ENCODE data around the gene ETHE1. TPM values are rescaled to one million over a fixed set of nuclear protein-coding genes. Genes with fewer than 3 reads are reported as not detected.

The ETHE1 gene, protein sequence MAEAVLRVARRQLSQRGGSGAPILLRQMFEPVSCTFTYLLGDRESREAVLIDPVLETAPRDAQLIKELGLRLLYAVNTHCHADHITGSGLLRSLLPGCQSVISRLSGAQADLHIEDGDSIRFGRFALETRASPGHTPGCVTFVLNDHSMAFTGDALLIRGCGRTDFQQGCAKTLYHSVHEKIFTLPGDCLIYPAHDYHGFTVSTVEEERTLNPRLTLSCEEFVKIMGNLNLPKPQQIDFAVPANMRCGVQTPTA
- 14.7 TPM for total RNA-seq
- long read RNA-seq, transcript ETHE1-201 (7 exons, 963 nt) = major isoform, 12 of 13 reads
- long read RNA-seq, partial matches to known transcripts = 0 of 13 reads
- long read RNA-seq, other reads (novel, unspliced or antisense) = 1 of 13 reads

DNA sequence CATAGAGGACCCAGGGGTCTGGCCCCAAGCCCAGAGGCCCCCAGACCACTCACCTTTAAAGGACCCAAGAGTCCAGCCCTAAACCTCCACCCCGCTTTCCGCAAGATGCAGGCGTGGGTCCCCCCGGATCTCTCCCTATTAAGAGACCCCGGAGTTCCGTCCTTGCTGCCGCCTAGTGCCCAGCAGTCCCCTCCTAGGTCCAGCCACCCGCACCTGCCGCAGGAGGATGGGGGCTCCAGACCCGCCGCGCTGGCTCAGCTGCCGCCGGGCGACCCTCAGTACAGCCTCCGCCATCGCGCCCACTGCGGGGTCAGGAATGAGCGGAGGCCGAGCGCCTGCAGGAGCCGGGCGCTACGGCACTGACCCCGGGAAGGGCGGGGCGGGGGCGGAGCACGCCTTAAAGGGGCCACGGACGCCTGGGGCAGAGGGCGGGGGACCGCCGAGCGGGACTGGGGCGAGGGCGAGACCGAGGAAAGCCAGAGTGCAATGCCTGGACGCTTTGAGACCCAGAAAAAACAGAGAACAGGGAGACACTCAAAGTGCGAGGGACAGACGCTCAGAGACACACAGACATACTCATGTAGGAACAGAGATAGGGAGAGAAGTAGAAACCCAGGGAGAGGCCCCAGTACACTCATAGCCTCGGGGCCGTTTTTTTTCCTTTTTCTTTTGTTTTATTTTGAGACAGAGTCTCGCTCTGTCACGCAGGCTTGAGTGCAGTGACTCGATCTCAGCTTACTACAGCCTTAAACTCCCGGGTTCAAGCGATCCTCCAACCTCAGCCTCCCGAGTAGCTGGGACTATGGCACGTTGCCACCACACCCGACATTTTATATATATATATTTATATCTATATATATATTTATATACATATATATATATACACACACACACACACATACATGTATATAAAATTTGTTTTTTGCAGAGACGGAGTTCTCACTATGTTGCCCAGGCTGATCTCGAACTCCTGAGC, at the start of gene ETHE1:
TSS of gene ETHE1 (minus strand) at position 318 of the 976 bp plus-strand sequence. CDS start at position 294, 24 bp downstream.
- DNase-seq (peak; percentile 92), ATAC-seq (ENCODE audit: poor library complexity) (peak; percentile 96)
- intact Hi-C loops (cut with DNase I) = no loop called here

DNA sequence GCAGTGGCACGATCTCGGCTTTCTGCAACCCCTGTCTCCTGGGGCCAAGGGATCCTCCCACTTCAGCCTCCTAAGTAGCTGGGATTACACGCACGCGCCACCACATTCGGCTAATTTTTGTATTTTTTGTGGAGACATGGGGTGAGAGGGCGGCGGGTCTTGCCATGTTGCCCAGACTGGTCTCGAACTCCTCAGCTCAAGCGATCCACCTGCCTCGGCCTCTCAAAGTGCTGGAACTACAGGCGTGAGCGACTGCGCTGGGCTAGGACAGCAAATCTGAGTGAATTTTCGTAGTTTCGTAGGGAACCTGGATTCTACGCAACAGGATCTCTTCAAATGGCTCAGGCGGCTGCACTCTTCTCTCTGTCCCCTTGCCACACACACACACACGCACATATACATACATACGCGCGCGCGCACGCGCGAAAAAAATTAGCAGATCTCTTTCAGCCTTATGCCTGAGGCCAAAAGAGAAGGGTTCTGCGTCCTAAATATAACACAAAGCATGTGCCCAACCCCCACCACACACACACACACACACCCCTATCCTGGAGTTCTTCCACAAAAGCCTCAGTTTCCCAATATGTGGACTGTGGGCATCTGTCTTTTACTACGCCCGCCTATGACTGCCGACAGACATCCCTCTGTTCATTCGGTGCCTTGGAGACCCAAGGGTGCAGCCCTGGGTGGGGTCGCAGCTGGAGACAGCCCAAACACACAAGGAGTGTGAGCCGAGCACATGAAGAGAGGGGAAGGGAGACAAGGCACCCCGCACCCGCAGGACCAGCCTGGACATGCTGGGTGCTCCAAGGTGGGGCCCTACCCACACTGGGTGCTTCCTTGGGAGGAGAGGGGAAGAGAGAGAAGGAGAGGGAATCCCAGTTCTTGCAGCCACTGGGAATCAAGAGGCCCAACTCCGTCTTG, 49.2 kb upstream of the ETHE1 start:
- ATAC-seq (ENCODE audit: poor library complexity) (peak; percentile 1), DNase-seq (peak; percentile 48)
- intact Hi-C loops (cut with DNase I) = no loop called here

DNA sequence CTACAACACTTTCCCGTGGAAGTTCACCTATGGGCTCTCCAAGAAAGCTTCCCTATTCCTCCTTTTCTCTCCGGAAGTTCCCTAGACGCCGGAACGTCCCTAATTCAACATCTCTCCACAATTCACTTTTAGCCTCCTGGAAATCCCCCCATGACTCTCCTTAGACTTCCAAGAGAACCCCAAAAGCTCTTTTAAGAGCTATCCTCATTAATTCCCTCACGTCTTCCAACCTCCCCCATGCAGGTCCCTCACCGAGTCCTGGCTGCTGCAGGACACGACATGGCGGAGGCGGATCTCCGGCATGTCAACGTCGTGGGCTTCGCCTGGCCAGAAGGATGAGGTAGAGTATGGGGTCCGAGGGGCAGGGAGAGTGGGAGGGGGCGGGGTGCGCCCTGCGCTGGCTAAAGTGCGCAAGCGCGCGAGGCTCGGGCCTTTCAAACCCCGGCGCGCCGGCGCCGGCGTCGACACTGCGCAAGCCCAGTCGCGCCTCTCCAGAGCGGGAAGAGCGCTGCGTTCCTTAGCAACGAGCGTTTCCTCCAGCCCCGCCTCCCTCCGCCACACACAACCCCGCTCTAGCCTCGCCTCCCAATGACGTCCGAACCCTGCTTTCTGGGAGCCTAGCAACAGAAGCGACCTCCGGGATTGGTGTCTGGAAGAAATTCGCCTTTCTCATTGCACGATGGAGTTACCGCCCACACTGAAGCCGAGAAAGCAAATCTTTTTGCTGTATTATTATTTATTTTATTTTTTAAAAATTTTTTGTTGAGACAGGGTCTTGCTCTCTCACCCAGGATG, 48.4 kb upstream of the ETHE1 start, which contains the start of the genes PINLYP and XRCC1:
TSS of gene PINLYP (plus strand) at position 646 of the 795 bp plus-strand sequence. CDS start 1,391 bp downstream, outside the sequence.
TSS of gene XRCC1 (minus strand) at position 372 of the 795 bp plus-strand sequence. CDS start at position 303, 69 bp downstream.
- DNase-seq (peak; percentile 98), ATAC-seq (ENCODE audit: poor library complexity) (peak; percentile 100)
- intact Hi-C loops (cut with DNase I) = no loop called here

DNA sequence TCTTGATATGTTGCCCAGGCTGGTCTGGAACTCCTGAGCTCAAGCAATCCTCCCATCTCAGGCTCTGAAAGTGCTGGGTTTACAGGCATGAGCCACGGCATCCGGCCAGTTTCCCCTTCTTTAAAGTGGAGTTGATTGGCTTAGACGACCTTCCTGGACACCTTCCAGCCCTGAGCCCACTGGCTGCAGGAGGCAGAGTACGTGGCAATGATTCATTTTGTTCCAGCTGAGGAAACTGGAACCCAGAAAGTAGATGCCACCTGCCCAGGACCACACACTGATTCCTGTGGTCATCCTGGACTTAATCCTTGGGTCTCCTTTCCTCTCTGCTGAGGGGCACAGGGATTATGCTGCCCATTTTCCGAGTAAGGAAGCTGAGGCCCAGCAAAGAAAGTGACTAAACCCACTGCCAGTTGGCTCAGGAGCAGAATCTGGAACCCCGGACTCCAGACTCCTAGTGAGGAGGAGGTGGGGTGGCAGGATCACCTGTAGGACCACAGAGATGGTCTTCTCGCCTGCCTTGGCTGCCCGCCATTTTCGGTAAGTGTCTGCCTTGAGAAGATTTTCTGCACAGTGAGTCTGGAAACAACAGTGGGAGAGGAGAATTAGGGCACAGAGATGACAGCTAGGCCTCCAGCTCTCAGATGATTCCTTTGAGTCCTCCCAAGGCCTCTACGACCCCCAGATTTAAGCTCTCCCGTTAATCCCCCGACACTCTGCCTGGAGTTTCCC, 47.6 kb upstream of the ETHE1 start:
- ATAC-seq (ENCODE audit: poor library complexity) (no peak), DNase-seq (no peak)
- intact Hi-C loops (cut with DNase I) = no loop called here

DNA sequence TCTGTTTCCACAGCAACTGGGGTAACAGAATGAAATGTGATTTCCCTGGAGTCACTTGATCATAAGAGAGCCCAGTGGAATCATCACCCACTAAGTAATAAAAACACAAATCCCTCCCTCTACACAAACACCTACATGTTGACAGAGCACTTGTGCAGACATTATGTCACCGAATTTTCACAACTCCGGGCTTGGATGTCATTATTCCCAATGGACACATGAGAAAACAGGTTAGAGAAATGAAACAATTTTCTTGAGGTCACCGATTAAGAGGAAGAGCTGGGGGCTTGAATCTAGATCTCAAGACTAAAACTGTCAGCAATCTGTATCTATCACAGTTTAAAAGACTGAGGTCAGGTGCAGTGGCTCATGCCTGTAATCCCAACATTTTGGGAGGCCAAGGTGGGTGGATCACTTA, 45.2 kb upstream of the ETHE1 start:
- ATAC-seq (ENCODE audit: poor library complexity) = no peak
- DNase-seq = no peak
- intact Hi-C loops (cut with DNase I) = no loop called here

DNA sequence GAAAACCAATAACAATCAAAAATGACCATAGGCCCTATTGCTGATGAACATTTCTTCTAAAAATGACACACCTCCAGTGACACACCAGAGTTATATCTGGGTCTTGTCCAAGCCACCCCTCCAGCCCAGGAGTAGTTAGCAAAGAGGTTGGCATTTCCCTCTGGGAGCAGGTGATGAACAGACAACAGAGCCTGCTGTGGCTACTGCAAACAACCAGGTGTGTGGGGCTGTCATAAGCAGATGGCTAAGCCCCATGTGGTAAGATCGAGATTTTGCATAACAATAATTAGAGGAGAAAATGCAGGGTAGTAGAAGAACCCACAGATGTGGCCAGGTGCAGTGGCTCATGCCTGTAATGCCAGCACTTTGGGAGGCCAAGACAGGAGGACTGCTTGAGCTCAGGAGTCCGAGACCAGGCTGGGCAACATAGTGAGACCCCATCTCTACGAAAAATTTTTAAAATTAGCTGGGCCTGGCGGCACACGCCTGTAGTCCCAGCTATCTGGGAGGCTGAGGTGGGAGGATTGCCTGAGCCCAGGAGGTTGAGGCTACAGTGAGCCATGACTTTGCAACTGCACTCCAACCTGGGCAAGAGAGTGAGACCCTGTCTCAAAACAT, 43.3 kb upstream of the ETHE1 start:
- intact Hi-C loops (cut with DNase I) = no loop called here
- no peak for DNase-seq
- no peak for ATAC-seq (ENCODE audit: poor library complexity)

DNA sequence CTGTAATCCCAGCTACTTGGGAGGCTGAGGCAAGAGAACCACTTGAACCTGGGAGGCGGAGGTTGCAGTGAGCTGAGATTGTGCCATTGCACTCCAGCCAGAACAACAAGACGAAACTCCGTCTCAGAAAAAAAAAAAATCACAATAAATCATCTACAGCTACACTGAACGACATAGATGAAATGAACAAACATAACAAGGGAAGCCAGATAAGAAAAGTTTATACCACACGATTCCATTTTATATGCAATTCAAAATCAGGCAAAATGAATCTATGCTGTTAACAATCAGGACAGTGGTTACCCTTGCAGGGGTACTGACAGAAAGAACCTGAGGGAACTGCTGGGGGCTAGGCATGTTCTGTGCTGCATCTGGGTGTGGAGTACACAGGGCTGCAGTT, 42.7 kb upstream of the ETHE1 start:
- ATAC-seq (ENCODE audit: poor library complexity) = no peak
- DNase-seq = no peak
- intact Hi-C loops (cut with DNase I) = no loop called here

DNA sequence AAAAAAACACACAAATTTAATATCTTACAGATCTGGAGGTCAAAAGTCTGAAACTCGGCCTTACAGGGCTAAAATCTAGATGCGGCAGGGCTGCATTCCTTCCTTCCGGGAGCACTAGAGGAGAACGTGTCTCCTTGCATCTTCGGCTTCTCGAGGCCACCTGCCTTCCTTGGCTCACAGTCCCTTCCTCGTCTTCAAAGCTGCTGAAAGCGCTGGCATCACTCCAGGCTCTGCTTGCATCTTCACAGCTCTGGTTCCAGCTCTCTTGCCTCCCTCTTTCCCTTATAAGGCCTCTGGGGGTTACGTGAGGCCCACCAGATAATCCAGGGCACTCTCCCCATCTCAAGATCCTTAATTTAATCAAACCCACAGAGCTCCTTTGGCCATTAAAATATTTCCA, 37.8 kb upstream of the ETHE1 start:
- DNase-seq = no peak
- no peak for ATAC-seq (ENCODE audit: poor library complexity)
- intact Hi-C loops (cut with DNase I) = no loop called here

DNA sequence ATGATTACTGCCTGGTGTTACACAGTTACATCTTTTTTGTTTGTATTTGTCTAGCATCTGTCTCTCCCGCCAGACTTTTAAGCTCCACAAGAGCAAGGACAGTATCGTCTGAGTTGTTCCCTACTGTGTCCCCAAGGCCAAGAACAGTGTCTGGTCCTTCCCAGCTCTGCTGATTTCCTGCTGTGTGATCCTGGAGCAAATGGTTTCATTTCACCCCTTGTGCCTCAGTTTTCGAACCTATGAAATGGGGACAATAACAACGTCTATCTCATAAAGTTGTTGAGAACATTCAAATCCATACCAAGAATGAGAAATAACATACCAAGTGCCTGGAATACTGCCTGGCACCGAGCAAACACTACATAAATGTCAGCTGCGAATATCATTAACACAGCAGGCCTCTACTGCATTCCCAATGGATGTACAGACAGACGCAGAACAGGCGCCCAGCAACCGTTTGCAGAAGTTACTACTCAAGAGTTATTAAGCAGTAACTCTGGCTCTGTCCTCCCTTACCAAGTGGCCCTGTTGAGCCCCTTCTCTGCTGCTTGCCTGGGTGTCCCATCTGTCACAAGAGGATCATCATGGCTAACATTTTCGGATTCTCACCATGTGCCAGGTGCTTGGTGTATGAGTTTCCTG, 36.9 kb upstream of the ETHE1 start:
- ATAC-seq (ENCODE audit: poor library complexity) = no peak
- intact Hi-C loops (cut with DNase I) = no loop called here
- DNase-seq = peak; percentile 0

DNA sequence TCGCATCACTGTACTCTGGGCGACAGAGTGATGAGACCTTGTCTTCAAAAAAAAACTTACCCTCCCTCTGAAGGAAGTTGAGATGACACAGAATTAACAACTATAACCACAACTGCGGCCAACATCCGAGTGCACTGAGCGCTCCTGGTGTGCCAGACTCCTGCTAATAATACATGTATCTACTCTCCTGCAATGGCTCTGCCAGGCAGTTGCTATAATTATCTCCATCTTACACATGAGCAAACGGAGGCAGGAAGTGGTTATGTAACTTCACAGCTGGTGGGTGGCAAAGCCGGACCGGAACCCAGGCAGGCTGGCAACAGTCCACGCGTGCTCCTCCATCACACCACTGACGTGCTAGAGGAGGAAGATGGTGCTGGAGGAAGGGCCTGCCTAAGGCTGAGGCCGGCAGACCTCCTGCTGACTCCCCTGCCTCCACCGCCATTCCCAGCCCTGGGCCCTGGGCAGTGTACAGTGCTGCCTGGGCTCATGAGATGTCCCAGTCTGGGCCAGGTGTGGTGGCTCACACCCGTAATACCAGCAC, 35.8 kb upstream of the ETHE1 start:
- ATAC-seq (ENCODE audit: poor library complexity) (peak; percentile 96), DNase-seq (peak; percentile 92)
- intact Hi-C loops (cut with DNase I) = no loop called here

DNA sequence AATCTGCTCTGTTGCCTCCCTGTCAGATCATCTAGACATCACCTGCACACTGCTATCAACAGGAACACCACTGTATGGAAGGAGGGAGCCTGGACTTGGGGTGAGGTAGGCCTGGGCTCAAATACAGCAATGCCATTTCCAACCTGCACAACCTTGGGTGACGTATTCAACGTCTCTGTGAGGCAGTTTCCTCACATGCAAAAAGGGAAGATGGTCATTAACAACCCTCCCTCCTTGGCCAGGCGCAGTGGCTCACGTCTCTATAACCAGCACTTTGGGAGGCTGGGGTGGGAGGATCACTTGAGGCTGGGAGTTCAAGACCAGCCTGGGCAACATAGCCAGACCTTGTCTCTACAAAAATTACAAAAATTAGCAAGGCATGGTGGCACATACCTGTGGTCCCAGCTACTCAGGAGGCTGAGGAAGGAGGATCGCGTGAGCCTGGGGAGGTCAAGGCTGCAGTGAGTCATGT, 35.3 kb upstream of the ETHE1 start:
- ATAC-seq (ENCODE audit: poor library complexity) (no peak), DNase-seq (peak; percentile 31)
- intact Hi-C loops (cut with DNase I) = no loop called here

DNA sequence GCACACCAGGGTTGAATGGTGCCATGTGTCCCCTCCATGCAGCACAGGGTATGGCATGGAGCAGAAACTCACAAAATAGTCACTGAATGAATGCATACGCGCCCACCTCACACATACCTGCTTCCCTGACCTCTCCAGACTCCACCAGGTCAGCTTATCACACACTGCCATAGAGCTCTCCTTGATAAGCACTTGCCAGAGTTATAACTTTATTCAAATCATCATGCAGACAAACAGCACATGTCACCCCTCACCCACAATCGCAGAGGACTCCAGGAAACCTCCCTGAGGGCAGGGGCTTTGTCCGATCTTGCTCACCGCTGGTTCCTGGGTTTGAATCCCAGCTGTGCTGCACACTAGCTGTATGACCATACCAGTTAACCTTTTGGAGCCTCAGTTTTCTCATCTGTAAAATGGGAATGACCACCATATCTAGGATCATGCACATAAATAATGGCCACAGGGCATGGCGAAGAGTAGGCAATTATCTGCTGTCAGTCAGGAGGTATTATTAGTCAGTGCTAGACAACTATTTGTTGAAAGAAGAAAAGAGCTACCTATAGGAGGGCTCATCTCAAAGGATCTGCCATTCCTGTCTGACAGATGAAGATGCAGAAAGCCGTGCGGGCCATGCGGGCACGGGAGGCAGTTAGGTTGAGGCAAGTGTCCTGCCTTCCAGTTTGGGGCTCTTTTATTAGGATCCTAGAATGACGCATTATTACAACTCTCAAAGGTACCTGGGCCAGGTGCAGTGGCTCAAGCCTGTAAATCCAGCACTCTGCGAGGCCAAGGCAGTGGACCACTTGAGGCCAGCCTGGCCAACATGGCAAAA, 34.4 kb upstream of the ETHE1 start:
- intact Hi-C loops (cut with DNase I) = no loop called here
- ATAC-seq (ENCODE audit: poor library complexity) = no peak
- DNase-seq = peak; percentile 10

DNA sequence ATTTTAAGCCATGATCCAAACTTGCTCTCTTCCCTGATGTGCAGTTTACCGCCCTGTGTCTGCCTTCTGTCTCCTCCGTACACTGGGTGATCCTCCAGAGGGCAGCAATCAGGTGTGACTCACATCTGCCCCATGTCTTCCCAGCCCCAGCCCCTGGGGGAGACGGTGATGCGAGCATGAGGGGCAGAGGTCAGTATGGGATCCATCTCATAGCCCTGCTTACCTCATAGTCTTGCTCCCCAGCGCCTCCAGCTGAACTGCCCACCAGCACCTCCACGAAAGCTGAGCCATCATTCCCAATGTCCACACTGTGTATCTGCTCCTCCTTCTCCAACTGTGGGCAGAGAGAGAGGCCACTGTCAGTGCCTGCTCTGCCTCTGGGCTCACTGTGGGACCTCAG, 33.7 kb upstream of the ETHE1 start:
- intact Hi-C loops (cut with DNase I) = no loop called here
- DNase-seq (no peak), ATAC-seq (ENCODE audit: poor library complexity) (no peak)

DNA sequence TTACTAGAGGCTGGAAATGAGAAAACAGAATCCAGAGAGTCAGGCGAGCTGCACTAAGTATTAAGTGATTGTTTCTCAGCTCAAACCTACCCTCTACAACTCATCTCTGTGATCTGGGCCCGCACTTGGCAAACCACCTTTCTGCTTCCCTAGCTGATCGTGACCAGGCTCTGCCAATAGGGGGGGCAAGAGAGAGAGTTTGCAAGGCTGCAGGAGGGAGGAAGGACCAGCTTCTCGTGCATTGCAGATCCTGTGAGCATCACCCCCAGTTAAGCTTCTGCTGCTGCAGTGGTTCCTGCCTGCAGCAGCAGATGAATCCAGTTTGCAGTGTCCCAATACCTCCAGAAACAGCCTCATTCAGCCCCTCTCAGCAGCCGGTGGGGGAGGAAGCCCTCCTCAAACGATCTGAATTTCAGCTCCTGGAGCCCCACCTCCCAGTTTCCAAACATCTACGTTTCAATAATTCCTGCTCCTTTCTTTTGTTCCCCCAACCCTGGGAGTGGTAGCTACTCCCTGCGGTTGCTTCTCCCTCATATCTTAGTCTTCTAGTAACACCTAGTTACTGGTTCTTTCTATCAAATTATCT, 28.3 kb upstream of the ETHE1 start:
- DNase-seq (peak; percentile 67), ATAC-seq (ENCODE audit: poor library complexity) (peak; percentile 34)
- intact Hi-C loops (cut with DNase I) = no loop called here
